H1 (cell line): ENCODE results near the gene PCDHA1. TPM values are rescaled to one million over a fixed set of nuclear protein-coding genes. Genes with fewer than 3 reads are reported as not detected.
A peak's percentile ranks its signal among the peaks of the same experiment; 100 is the strongest.

Source experiments
- CTCF ChIA-PET: fragments of 300-600 bp; sonication (Branson Sonifier 250); formaldehyde crosslinking; loops from one replicate; lab custom pipeline; 2021; ENCODE audit not compliant: partially characterized antibody; lab: Charles Lee
- POLR2A ChIA-PET: fragments of 300-600 bp; sonication (Branson Sonifier 250); formaldehyde crosslinking; loops from one replicate; lab custom pipeline; 2021; ENCODE audit warnings: inconsistent platforms; ENCODE audit not compliant: partially characterized antibody; lab: Charles Lee
- DNase-seq, 2 experiments: peaks; one replicate each; pipeline versions ENCODE4 v3.0.0 to v3.0.0-alpha.2; 2010 to 2022; ENCODE audit warnings: low spot score in 2 of 2, low read depth in 1 of 2, mixed read lengths in 1 of 2
- FAIRE-seq: peaks from 2 replicates; lab custom pipeline; 2011; peaks lifted over from hg19 to GRCh38; lab: Jason Lieb, UNC
- H2AFZ ChIP-seq: 2 replicates; pipeline ENCODE4 v1.8.1; 2012; ENCODE audit warnings: low read length, inconsistent platforms
- H2AK5ac ChIP-seq: 2 replicates; pipeline ENCODE4 v1.6.1; 2013; ENCODE audit warnings: low read depth, low read length
- H2BK120ac ChIP-seq: replicated peaks from 2 replicates; pipeline ENCODE3; 2013; ENCODE audit warnings: low read depth, low read length, inconsistent platforms
- H2BK12ac ChIP-seq: 2 replicates; pipeline ENCODE4 v1.6.1; 2013; ENCODE audit warnings: low read depth, low read length
- H2BK15ac ChIP-seq: 2 replicates; pipeline ENCODE4 v1.6.1; 2013; ENCODE audit warnings: low read length
- H2BK20ac ChIP-seq: 2 replicates; pipeline ENCODE4 v1.6.1; 2013; ENCODE audit warnings: low read length
- H2BK5ac ChIP-seq: 2 replicates; pipeline ENCODE4 v1.6.1; 2013; ENCODE audit warnings: low read depth, low read length
- H3K14ac ChIP-seq: 2 replicates; pipeline ENCODE4 v1.6.1; 2013; ENCODE audit warnings: inconsistent platforms; ENCODE audit not compliant: insufficient read length
- H3K18ac ChIP-seq: 2 replicates; pipeline ENCODE4 v1.6.1; 2013; ENCODE audit warnings: low read length; ENCODE audit errors: extremely low read depth
- H3K23ac ChIP-seq: 2 replicates; pipeline ENCODE4 v1.6.1; 2013; ENCODE audit warnings: inconsistent platforms; ENCODE audit not compliant: insufficient read length
- H3K23me2 ChIP-seq: 2 replicates; pipeline ENCODE4 v1.6.1; 2013; ENCODE audit warnings: low read depth, low read length
- H3K27ac ChIP-seq: 2 replicates; pipeline ENCODE4 v1.6.1; 2011; ENCODE audit warnings: low read depth, low read length, inconsistent platforms
- H3K27me3 ChIP-seq, 4 experiments: replicated peaks in 1 of 4; 1 replicate in 1 of 4; 2 replicates in 3 of 4; pipeline versions ENCODE4 v1.6.1 to v1.8.1; 2011 to 2013; ENCODE audit warnings: low read length in 3 of 4, mild to moderate bottlenecking in 3 of 4, inconsistent platforms in 2 of 4, mixed read lengths in 2 of 4, moderate library complexity in 1 of 4; ENCODE audit not compliant: control insufficient read depth in 3 of 4, insufficient read depth in 3 of 4; ENCODE audit errors: extremely low read depth in 1 of 4
- H3K36me3 ChIP-seq, 4 experiments: 2 replicates each; pipeline versions ENCODE4 v1.6.1 to v1.8.1; 2011 to 2013; ENCODE audit warnings: mild to moderate bottlenecking in 4 of 4, low read length in 3 of 4, moderate library complexity in 2 of 4, control low read depth in 1 of 4, inconsistent platforms in 1 of 4; ENCODE audit not compliant: insufficient read depth in 4 of 4, control insufficient read depth in 2 of 4
- H3K4ac ChIP-seq: replicated peaks from 2 replicates; pipeline ENCODE3; 2013; ENCODE audit warnings: low read length, low read depth, mixed read lengths, inconsistent platforms; ENCODE audit not compliant: insufficient read length
- H3K4me1 ChIP-seq, 4 experiments: replicated peaks in 1 of 4; 1 replicate in 1 of 4; 2 replicates in 3 of 4; pipeline versions ENCODE4 v1.6.1 to v1.8.1; 2011 to 2013; ENCODE audit warnings: low read length in 3 of 4, inconsistent platforms in 2 of 4, mixed read lengths in 1 of 4; ENCODE audit not compliant: insufficient read depth in 4 of 4, control insufficient read depth in 3 of 4
- H3K4me2 ChIP-seq, 2 experiments: 2 replicates each; pipeline versions ENCODE4 v1.6.1 to v1.8.1; 2011 to 2013; ENCODE audit warnings: low read depth in 2 of 2, low read length in 2 of 2, control low read depth in 1 of 2, inconsistent platforms in 1 of 2, mild to moderate bottlenecking in 1 of 2; ENCODE audit not compliant: insufficient read depth in 1 of 2
- H3K4me3 ChIP-seq, 4 experiments: fragments of 200-600, 300-600 bp in 1 of 4; sonication (generic), shearing (Covaris generic), sonication (Bioruptor Twin) in 1 of 4; 2 replicates each; pipeline versions ENCODE4 v1.5.1 to v1.8.1; 2011 to 2016; ENCODE audit warnings: low read length in 4 of 4, low read depth in 3 of 4, control low read depth in 2 of 4, inconsistent platforms in 2 of 4, mild to moderate bottlenecking in 2 of 4, mixed read lengths in 1 of 4, moderate library complexity in 1 of 4; ENCODE audit not compliant: insufficient read depth in 2 of 4; ENCODE audit errors: extremely low read depth in 1 of 4
- H3K56ac ChIP-seq: replicated peaks from 2 replicates; pipeline ENCODE3; 2013; ENCODE audit warnings: low read depth, mild to moderate bottlenecking, mixed read lengths, low read length, inconsistent platforms; ENCODE audit not compliant: insufficient read length
- H3K79me1 ChIP-seq: 2 replicates; pipeline ENCODE4 v1.6.1; 2013; ENCODE audit warnings: low read depth, low read length, control low read depth
- H3K79me2 ChIP-seq, 2 experiments: 2 replicates each; pipeline versions ENCODE4 v1.6.1 to v1.8.1; 2012 to 2013; ENCODE audit warnings: low read length in 2 of 2, mild to moderate bottlenecking in 2 of 2, inconsistent platforms in 1 of 2; ENCODE audit not compliant: insufficient read depth in 2 of 2, control insufficient read depth in 1 of 2
- H3K9ac ChIP-seq, 4 experiments: replicated peaks in 1 of 4; 1 replicate in 1 of 4; 2 replicates in 3 of 4; pipeline versions ENCODE4 v1.6.1 to v1.8.1; 2011 to 2013; ENCODE audit warnings: low read depth in 3 of 4, low read length in 3 of 4, control low read depth in 2 of 4, mild to moderate bottlenecking in 2 of 4, moderate library complexity in 2 of 4, inconsistent platforms in 1 of 4; ENCODE audit errors: extremely low read depth in 1 of 4
- H3K9me3 ChIP-seq, 2 experiments: 2 replicates each; pipeline versions ENCODE4 v1.6.1 to v1.8.1; 2012 to 2013; ENCODE audit warnings: mild to moderate bottlenecking in 2 of 2, moderate library complexity in 2 of 2, control low read depth in 1 of 2, inconsistent platforms in 1 of 2, low read depth in 1 of 2, low read length in 1 of 2, mixed read lengths in 1 of 2; ENCODE audit not compliant: insufficient read depth in 2 of 2
- H4K20me1 ChIP-seq, 2 experiments: replicated peaks in 1 of 2; 2 replicates each; pipeline versions ENCODE3 to v1.8.1; 2011 to 2013; ENCODE audit warnings: inconsistent platforms in 2 of 2, low read length in 2 of 2, mild to moderate bottlenecking in 1 of 2; ENCODE audit not compliant: insufficient read depth in 2 of 2, control insufficient read depth in 1 of 2
- H4K5ac ChIP-seq: 2 replicates; pipeline ENCODE4 v1.6.1; 2013; ENCODE audit warnings: low read length, low read depth, mixed read lengths, inconsistent platforms; ENCODE audit not compliant: insufficient read length
- H4K8ac ChIP-seq: 2 replicates; pipeline ENCODE4 v1.8.0; 2013; ENCODE audit warnings: mild to moderate bottlenecking, moderate library complexity, low read length, inconsistent platforms; ENCODE audit not compliant: insufficient read depth; ENCODE audit errors: extremely low read depth
- H4K91ac ChIP-seq: replicated peaks from 2 replicates; pipeline ENCODE3; 2013; ENCODE audit warnings: low read length, mixed read lengths, inconsistent platforms; ENCODE audit not compliant: insufficient read length
- BACH1 ChIP-seq: IDR thresholded peaks from 2 replicates; pipeline ENCODE4 v1.6.1; 2012; ENCODE audit warnings: low read length, improper control_type of control experiment
- BRCA1 ChIP-seq: IDR thresholded peaks from 2 replicates; pipeline ENCODE4 v1.6.1; 2012; ENCODE audit warnings: low read depth, low read length, improper control_type of control experiment
- CHD2 ChIP-seq: IDR thresholded peaks from 2 replicates; pipeline ENCODE4 v1.6.1; 2012; ENCODE audit warnings: low read length, improper control_type of control experiment
- MAFK ChIP-seq: IDR thresholded peaks from 2 replicates; pipeline ENCODE4 v1.6.1; 2012; ENCODE audit warnings: low read depth, mild to moderate bottlenecking, improper control_type of control experiment, low read length
- WGBS, 2 experiments: shearing (Covaris generic) in 1 of 2; methylation state at CpG; one replicate each; pipeline versions ENCODE4 v1.1.6 to v1.1.7; 2013 to 2015; ENCODE audit warnings: low lambda C conversion rate in 2 of 2, mixed read lengths in 2 of 2, inconsistent platforms in 1 of 2, low coverage in 1 of 2, missing lambda C conversion rate in 1 of 2; ENCODE audit not compliant: insufficient replicate concordance in 2 of 2, insufficient coverage in 1 of 2, insufficient read length in 1 of 2; ENCODE audit errors: extremely low coverage in 1 of 2, missing lambda C conversion rate in 1 of 2; 5-methylcytosine and 5-hydroxymethylcytosine counted together
- polyA plus RNA-seq, 7 experiments: library from polyadenylated mRNA; depleted of rRNA in 3 of 7; stranded (reverse) in 5 of 7; unstranded in 2 of 7; fragments of >200 nt in 5 of 7; fragments of 200-250 nt in 2 of 7; gene quantifications; 1 replicate in 5 of 7; 2 replicates in 1 of 7; 4 replicates in 1 of 7; pipeline versions ENCODE4 v1.2.1 to v1.2.3, GENCODE V29; 2011 to 2013; ENCODE audit warnings: missing spikeins in 2 of 7, mixed read lengths in 2 of 7
- total RNA-seq: library from RNA; stranded (reverse); fragmentation: NEBNext Ultra II Directional; extraction: Animal tissue kit (Norgen Biotek cat#: 25700); gene quantifications from 2 replicates; pipeline ENCODE4 v1.2.1, GENCODE V29; 2021

Gene PCDHA1
- total and polyA plus RNA-seq, 2 of the 8 experiments (the other 6 are each of a cell fraction or from before 2014, with no cell fraction given) = 0.23 to 0.50 TPM

DNA sequence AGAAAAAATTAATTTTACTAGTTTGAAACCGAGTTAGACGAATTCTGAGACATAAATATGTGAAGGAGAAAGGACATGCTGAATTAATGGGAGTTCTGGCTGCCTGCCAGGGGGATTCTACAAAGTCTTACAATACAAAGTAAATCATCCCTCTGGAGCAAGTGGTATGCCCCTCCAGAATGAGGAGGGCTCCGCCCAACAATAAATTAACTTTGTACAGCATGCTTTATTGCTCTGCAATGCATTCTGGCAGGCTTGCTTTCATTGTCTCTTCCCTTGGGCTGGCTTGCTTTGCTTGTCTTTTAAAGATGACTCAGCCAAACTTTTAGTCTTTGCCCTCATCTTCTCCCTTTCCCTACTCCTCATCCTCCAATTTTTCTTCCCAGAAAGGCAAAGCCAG is 253.6 kb downstream of the PCDHA1 start:
- no peaks in the 10 kb centered on the region for H3K79me1 ChIP-seq
- H4K5ac ChIP-seq = no peak overlapping the region
- H3K9me3 ChIP-seq = no peaks in the 10 kb centered on the region
- peaks cover 8% of the 10 kb centered on the region for H3K23me2 ChIP-seq
- WGBS, 2 experiments = 61% methylated on average over 3 of the region's 3 CpGs; no CpG with 5 or more reads in 1 of the 2 experiments
- H3K27ac ChIP-seq = no peak overlapping the region; the same call in 1 of the 2 replicates
- no peaks in the 10 kb centered on the region for H4K20me1 ChIP-seq
- H3K18ac ChIP-seq = 0 out of 2 replicates have a peak overlapping the region, but pooled peaks have one; percentile 72
- no peaks in the 10 kb centered on the region for H3K27me3 ChIP-seq
- H2AK5ac ChIP-seq = no peak overlapping the region
- no peak overlapping the region for H2BK120ac ChIP-seq
- peaks cover 0 to 8% (median 6%) of the 10 kb centered on the region in 4 experiments; a peak in 3 of 7 replicates for H3K4me1 ChIP-seq
- no peak overlapping the region for H3K23ac ChIP-seq
- H2BK12ac ChIP-seq = peak overlapping the region; percentile 71; the same call in 1 of the 2 replicates
- H4K91ac ChIP-seq = no peak overlapping the region
- H2BK5ac ChIP-seq = peak overlapping the region; percentile 2
- H2AFZ ChIP-seq = 0 out of 2 replicates have a peak overlapping the region, but pooled peaks have one; percentile 15
- H3K36me3 ChIP-seq = no peaks in the 10 kb centered on the region
- H2BK20ac ChIP-seq = no peak overlapping the region; the same call in 1 of the 2 replicates
- peak overlapping the region; percentile 71 to 86 (median 74) for H3K4me3 ChIP-seq
- peak overlapping the region in 1 of 4 experiments; percentile 72; a peak in 2 of 7 replicates for H3K9ac ChIP-seq
- H3K4ac ChIP-seq = no peak overlapping the region
- no peak overlapping the region for H4K8ac ChIP-seq
- ChIA-PET CTCF (interaction anchor here (0.6 to 3.9 kb wide), 41 partner anchors 13 to 245 kb away, joined by 3 to 141 read pairs (median 5); partner anchors contain the start of genes PCDHA10, PCDHA11, PCDHA12 and PCDHA13), POLR2A (interaction anchor here (0.7 to 3.1 kb wide), 27 partner anchors 11 to 232 kb away, joined by 3 to 41 read pairs (median 4); partner anchors contain the start of genes PCDHA10, PCDHA11, PCDHA12 and PCDHA13)
- H3K79me2 ChIP-seq = no peaks in the 10 kb centered on the region
- DNase-seq (no peak), FAIRE-seq (no peak)
- peak overlapping the region; percentile 87 to 93 for H3K4me2 ChIP-seq
- TF ChIP-seq CHD2 = no peak
- no peak for TF ChIP-seq BRCA1
- 0 out of 2 replicates have a peak, but pooled peaks have one; percentile 26 for TF ChIP-seq BACH1
- TF ChIP-seq MAFK = peak; percentile 58; the same call in 1 of the 2 replicates
- H3K56ac ChIP-seq = no peak overlapping the region
- no peak overlapping the region for H3K14ac ChIP-seq
- H2BK15ac ChIP-seq = no peak overlapping the region
